HepG2 (cell line): ENCODE results near the gene VWCE. TPM values are rescaled to one million over a fixed set of nuclear protein-coding genes. Genes with fewer than 3 reads are reported as not detected.
A peak's percentile ranks its signal among the peaks of the same experiment; 100 is the strongest.

ENCODE experiments used
- FOXC1 ChIP-seq: sonication (generic); formaldehyde crosslinking; IDR thresholded peaks from 2 replicates; pipeline ENCODE4 v1.8.0; 2022; ENCODE audit warnings: mild to moderate bottlenecking, missing genetic modification reagents, borderline replicate concordance
- GZF1 ChIP-seq: sonication (generic); formaldehyde crosslinking; IDR thresholded peaks from 2 replicates; pipeline ENCODE4 v1.5.1; 2020; ENCODE audit warnings: mild to moderate bottlenecking, missing genetic modification reagents
- HMG20B ChIP-seq: conservative IDR thresholded peaks from 2 replicates; pipeline ENCODE4 v1.6.1; 2016; ENCODE audit warnings: missing genetic modification reagents, missing compliant biosample characterization
- HNRNPL ChIP-seq: fragments of 200-400 bp; formaldehyde crosslinking; IDR thresholded peaks from 2 replicates; pipeline ENCODE4 v1.6.1; 2017; ENCODE audit warnings: mild to moderate bottlenecking, low read depth, low read length
- HNRNPUL1 ChIP-seq: fragments of 200-400 bp; formaldehyde crosslinking; IDR thresholded peaks from 2 replicates; pipeline ENCODE4 v1.6.1; 2017; ENCODE audit warnings: low read depth, mild to moderate bottlenecking, low read length, moderate library complexity
- HOXA7 ChIP-seq: sonication (generic); formaldehyde crosslinking; IDR thresholded peaks from 2 replicates; pipeline ENCODE4 v1.8.1; 2022; ENCODE audit warnings: mild to moderate bottlenecking, missing genetic modification reagents, moderate library complexity
- PAWR ChIP-seq: sonication (generic); formaldehyde crosslinking; IDR thresholded peaks from 2 replicates; pipeline ENCODE4 v1.4.0; 2020; ENCODE audit warnings: missing genetic modification reagents, mild to moderate bottlenecking, borderline replicate concordance
- PCBP2 ChIP-seq: fragments of 200-400 bp; formaldehyde crosslinking; optimal IDR thresholded peaks from 2 replicates; pipeline ENCODE3; 2018; ENCODE audit warnings: low read length, low read depth; ENCODE audit not compliant: poor library complexity, severe bottlenecking
- RARA ChIP-seq: IDR thresholded peaks from 2 replicates; pipeline ENCODE4 v1.6.1; 2016; ENCODE audit warnings: missing genetic modification reagents, missing compliant biosample characterization
- SCMH1 ChIP-seq: sonication (generic); formaldehyde crosslinking; IDR thresholded peaks from 2 replicates; pipeline ENCODE4 v1.9.0; 2021; ENCODE audit warnings: missing genetic modification reagents, mild to moderate bottlenecking, borderline replicate concordance
- SMAD1 ChIP-seq: sonication (generic); formaldehyde crosslinking; IDR thresholded peaks from 2 replicates; pipeline ENCODE4 v1.4.0; 2020; ENCODE audit warnings: missing genetic modification reagents, low read depth, mild to moderate bottlenecking, borderline replicate concordance
- ZFP36L1 ChIP-seq: sonication (generic); formaldehyde crosslinking; IDR thresholded peaks from 2 replicates; pipeline ENCODE4 v1.8.0; 2022; ENCODE audit warnings: mild to moderate bottlenecking, missing genetic modification reagents, moderate library complexity
- ZNF124 ChIP-seq: sonication (generic); formaldehyde crosslinking; IDR thresholded peaks from 2 replicates; pipeline ENCODE4 v1.4.0; 2020; ENCODE audit warnings: missing genetic modification reagents
- ZNF224 ChIP-seq: sonication (generic); formaldehyde crosslinking; IDR thresholded peaks from 2 replicates; pipeline ENCODE4 v1.5.0; 2020; ENCODE audit warnings: mild to moderate bottlenecking, missing genetic modification reagents
- ZNF256 ChIP-seq: sonication (generic); formaldehyde crosslinking; conservative IDR thresholded peaks from 2 replicates; pipeline ENCODE4 v1.4.0; 2020; ENCODE audit warnings: missing genetic modification reagents
- ZNF292 ChIP-seq: sonication (generic); formaldehyde crosslinking; IDR thresholded peaks from 2 replicates; pipeline ENCODE4 v1.8.1; 2022; ENCODE audit warnings: mild to moderate bottlenecking, low read depth, missing genetic modification reagents, borderline replicate concordance
- ZNF30 ChIP-seq: sonication (generic); formaldehyde crosslinking; IDR thresholded peaks from 2 replicates; pipeline ENCODE4 v1.5.0; 2020; ENCODE audit warnings: mild to moderate bottlenecking, missing genetic modification reagents
- ZNF484 ChIP-seq: sonication (generic); formaldehyde crosslinking; IDR thresholded peaks from 2 replicates; pipeline ENCODE4 v1.5.1; 2020; ENCODE audit warnings: mild to moderate bottlenecking, low read depth, missing genetic modification reagents, borderline replicate concordance
- polyA plus RNA-seq, 8 experiments: library from polyadenylated mRNA; depleted of rRNA in 3 of 8; stranded (reverse) in 7 of 8; unstranded in 1 of 8; fragments of >200 nt; fragmentation: Illumina TruSeq in 4 of 8; extraction: Trizol in 4 of 8; gene quantifications; 2 replicates each; pipeline versions ENCODE4 v1.2.1 to v1.2.3, GENCODE V29; 2011 to 2016; ENCODE audit warnings: low read depth in 4 of 8, missing spikeins in 1 of 8, mixed read lengths in 1 of 8; ENCODE audit not compliant: insufficient read depth in 1 of 8
- total RNA-seq, 5 experiments: library from RNA; depleted of rRNA; stranded (reverse); fragments of >200 nt; fragmentation: Illumina TruSeq; extraction: Trizol; gene quantifications; 2 replicates each; pipeline ENCODE4 v1.2.3, GENCODE V29; 2016; ENCODE audit warnings: low read depth in 1 of 5
- TF ChIP-seq, protein P1 (sequence below): sonication (generic); formaldehyde crosslinking; IDR thresholded peaks from 2 replicates; pipeline ENCODE4 v1.5.1; 2020; ENCODE audit warnings: missing genetic modification reagents, mild to moderate bottlenecking, borderline replicate concordance
- TF ChIP-seq, protein P2 (sequence below): sonication (generic); formaldehyde crosslinking; IDR thresholded peaks from 2 replicates; pipeline ENCODE4 v1.5.0; 2020; ENCODE audit warnings: missing genetic modification reagents
- TF ChIP-seq, protein P3 (sequence below): sonication (generic); formaldehyde crosslinking; IDR thresholded peaks from 2 replicates; pipeline ENCODE4 v1.4.0; 2020; ENCODE audit warnings: missing genetic modification reagents, mild to moderate bottlenecking, borderline replicate concordance
- TF ChIP-seq, protein P4 (sequence below): sonication (generic); formaldehyde crosslinking; conservative IDR thresholded peaks from 2 replicates; pipeline ENCODE4 v1.8.0; 2022; ENCODE audit warnings: low read depth, missing genetic modification reagents

Gene VWCE
- total and polyA plus RNA-seq, 2 of the 13 experiments (the other 11 are each of a cell fraction or from before 2014, with no cell fraction given), result 27.6 to 58.3 TPM

DNA sequence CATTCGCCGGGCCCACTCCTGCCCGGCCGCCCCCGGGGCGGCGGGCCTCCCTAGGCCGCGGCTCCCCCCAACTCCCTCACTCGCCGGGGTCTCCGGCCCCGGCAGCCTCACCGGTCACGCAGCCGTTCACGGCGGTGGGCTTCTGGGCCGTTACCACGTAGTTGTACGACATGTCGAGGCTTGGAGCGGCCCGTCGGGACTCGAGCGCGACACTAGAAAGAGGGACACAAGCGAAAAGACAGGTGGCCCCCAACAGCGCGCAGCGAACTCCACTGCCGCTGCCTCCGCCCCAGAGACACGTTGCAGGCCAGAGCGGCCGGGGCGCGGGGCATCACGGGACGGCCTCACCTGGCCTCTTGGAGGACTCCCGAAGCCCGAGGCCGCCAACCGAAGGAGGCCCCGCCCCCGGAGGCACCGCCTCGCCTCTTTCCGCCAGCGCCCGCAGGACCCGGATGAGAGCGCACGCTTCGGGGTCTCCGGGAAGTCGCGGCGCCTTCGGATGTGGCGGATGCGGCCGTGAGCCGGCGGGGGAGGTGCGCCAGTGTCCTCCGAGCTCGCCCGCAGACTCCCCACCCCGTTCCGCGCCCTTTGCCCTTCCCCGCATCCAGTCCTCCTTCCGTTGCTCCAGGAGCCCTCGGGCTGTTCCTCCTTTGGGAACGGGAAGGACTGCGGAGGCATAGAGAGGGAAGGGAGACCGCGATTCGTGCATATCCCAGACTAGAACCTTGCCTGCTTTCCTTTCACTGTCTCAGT is 37.9 kb upstream of the VWCE start, which contains the start of the genes DDB1 and TKFC (continued):
- TF ChIP-seq, protein P1, sequence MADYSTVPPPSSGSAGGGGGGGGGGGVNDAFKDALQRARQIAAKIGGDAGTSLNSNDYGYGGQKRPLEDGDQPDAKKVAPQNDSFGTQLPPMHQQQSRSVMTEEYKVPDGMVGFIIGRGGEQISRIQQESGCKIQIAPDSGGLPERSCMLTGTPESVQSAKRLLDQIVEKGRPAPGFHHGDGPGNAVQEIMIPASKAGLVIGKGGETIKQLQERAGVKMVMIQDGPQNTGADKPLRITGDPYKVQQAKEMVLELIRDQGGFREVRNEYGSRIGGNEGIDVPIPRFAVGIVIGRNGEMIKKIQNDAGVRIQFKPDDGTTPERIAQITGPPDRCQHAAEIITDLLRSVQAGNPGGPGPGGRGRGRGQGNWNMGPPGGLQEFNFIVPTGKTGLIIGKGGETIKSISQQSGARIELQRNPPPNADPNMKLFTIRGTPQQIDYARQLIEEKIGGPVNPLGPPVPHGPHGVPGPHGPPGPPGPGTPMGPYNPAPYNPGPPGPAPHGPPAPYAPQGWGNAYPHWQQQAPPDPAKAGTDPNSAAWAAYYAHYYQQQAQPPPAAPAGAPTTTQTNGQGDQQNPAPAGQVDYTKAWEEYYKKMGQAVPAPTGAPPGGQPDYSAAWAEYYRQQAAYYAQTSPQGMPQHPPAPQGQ (CRISPR knock-in tag), result no peak; the same call in 1 of the 2 replicates
- peak; percentile 77; the same call in 1 of the 2 replicates for TF ChIP-seq GZF1
- TF ChIP-seq PAWR (CRISPR knock-in tag), result no peak
- TF ChIP-seq RARA (CRISPR knock-in tag), result peak; percentile 47
- TF ChIP-seq ZNF292, result no peak
- TF ChIP-seq, protein P2, sequence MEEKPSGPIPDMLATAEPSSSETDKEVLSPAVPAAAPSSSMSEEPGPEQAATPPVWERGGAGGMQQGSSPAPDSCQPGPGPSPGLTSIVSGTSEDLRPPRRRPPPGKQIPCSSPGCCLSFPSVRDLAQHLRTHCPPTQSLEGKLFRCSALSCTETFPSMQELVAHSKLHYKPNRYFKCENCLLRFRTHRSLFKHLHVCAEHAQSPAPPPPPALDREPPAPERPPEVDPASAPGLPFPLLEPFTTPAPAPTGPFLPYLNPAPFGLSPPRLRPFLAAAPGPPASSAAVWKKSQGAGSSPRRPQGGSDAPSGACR, result peak; percentile 76; the same call in 1 of the 2 replicates
- TF ChIP-seq FOXC1, result peak; percentile 91
- TF ChIP-seq, protein P3, sequence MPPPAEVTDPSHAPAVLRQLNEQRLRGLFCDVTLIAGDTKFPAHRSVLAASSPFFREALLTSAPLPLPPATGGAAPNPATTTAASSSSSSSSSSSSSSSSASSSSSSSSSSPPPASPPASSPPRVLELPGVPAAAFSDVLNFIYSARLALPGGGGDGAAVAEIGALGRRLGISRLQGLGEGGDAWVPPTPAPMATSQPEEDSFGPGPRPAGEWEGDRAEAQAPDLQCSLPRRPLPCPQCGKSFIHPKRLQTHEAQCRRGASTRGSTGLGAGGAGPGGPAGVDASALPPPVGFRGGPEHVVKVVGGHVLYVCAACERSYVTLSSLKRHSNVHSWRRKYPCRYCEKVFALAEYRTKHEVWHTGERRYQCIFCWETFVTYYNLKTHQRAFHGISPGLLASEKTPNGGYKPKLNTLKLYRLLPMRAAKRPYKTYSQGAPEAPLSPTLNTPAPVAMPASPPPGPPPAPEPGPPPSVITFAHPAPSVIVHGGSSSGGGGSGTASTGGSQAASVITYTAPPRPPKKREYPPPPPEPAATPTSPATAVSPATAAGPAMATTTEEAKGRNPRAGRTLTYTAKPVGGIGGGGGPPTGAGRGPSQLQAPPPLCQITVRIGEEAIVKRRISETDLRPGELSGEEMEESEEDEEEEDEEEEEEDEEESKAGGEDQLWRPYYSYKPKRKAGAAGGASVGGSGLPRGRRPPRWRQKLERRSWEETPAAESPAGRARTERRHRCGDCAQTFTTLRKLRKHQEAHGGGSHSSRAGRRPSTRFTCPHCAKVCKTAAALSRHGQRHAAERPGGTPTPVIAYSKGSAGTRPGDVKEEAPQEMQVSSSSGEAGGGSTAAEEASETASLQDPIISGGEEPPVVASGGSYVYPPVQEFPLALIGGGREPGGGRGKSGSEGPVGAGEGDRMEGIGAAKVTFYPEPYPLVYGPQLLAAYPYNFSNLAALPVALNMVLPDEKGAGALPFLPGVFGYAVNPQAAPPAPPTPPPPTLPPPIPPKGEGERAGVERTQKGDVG (CRISPR knock-in tag), result peak; percentile 41; the same call in 1 of the 2 replicates
- no peak for TF ChIP-seq SCMH1
- TF ChIP-seq ZNF484 (CRISPR knock-in tag), result no peak
- TF ChIP-seq PCBP2, result no peak
- no peak; the same call in 1 of the 2 replicates for TF ChIP-seq ZFP36L1 (CRISPR knock-in tag)
- no peak for TF ChIP-seq HMG20B (CRISPR knock-in tag)
- no peak for TF ChIP-seq ZNF256
- peak; percentile 96 for TF ChIP-seq ZNF30
- TF ChIP-seq, protein P4, sequence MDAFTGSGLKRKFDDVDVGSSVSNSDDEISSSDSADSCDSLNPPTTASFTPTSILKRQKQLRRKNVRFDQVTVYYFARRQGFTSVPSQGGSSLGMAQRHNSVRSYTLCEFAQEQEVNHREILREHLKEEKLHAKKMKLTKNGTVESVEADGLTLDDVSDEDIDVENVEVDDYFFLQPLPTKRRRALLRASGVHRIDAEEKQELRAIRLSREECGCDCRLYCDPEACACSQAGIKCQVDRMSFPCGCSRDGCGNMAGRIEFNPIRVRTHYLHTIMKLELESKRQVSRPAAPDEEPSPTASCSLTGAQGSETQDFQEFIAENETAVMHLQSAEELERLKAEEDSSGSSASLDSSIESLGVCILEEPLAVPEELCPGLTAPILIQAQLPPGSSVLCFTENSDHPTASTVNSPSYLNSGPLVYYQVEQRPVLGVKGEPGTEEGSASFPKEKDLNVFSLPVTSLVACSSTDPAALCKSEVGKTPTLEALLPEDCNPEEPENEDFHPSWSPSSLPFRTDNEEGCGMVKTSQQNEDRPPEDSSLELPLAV, result no peak
- TF ChIP-seq HOXA7 (CRISPR knock-in tag), result no peak
- TF ChIP-seq ZNF224 (CRISPR knock-in tag), result 0 out of 2 replicates have a peak, but pooled peaks have one; percentile 36
- TF ChIP-seq ZNF124 (CRISPR knock-in tag), result peak; percentile 64; the same call in 1 of the 2 replicates
- no peak; the same call in 1 of the 2 replicates for TF ChIP-seq HNRNPUL1
- TF ChIP-seq SMAD1 (CRISPR knock-in tag), result peak; percentile 72; the same call in 1 of the 2 replicates
- no peak for TF ChIP-seq HNRNPL
